ENCODE measurements around the gene VCY.
"Not testable (repeated sequence)": the region's sequence is repeated elsewhere in the genome, so short reads cannot be mapped to it uniquely, and the experiment has no call there.

Gene VCY

GRCh38 chrY:13986373-13986772 lies at the start of gene VCY:
VCY (minus strand) TSS chrY:13986473; CDS start chrY:13986440, 33 bp downstream.
- H3K9ac ChIP-seq (ENCODE audit: low read length); H3K36me3 ChIP-seq (ENCODE audit: control insufficient read depth, insufficient read depth, low read length); H3K27ac ChIP-seq (ENCODE audit: low read depth, low read length); H3K4me3 ChIP-seq (ENCODE audit: low read length); H3K27me3 ChIP-seq (ENCODE audit: control insufficient read depth, insufficient read depth, low read length); H3K4me1 ChIP-seq (ENCODE audit: control insufficient read depth, insufficient read depth, low read length): not testable (repeated sequence)

GRCh38 chrY:14030395-14030794 lies 44.1 kb upstream of the VCY start:
- H3K4me3 ChIP-seq (ENCODE audit: low read length); H3K27me3 ChIP-seq (ENCODE audit: control insufficient read depth, insufficient read depth, low read length); H3K9ac ChIP-seq (ENCODE audit: low read length); H3K27ac ChIP-seq (ENCODE audit: low read depth, low read length); H3K4me1 ChIP-seq (ENCODE audit: control insufficient read depth, insufficient read depth, low read length); H3K36me3 ChIP-seq (ENCODE audit: control insufficient read depth, insufficient read depth, low read length): not testable (repeated sequence)

GRCh38 chrY:14011916-14012315 lies 25.6 kb upstream of the VCY start:
- not testable (repeated sequence) for H3K9ac ChIP-seq (ENCODE audit: low read length); H3K4me1 ChIP-seq (ENCODE audit: control insufficient read depth, insufficient read depth, low read length); H3K27me3 ChIP-seq (ENCODE audit: control insufficient read depth, insufficient read depth, low read length); H3K36me3 ChIP-seq (ENCODE audit: control insufficient read depth, insufficient read depth, low read length); H3K27ac ChIP-seq (ENCODE audit: low read depth, low read length); H3K4me3 ChIP-seq (ENCODE audit: low read length)

DNA sequence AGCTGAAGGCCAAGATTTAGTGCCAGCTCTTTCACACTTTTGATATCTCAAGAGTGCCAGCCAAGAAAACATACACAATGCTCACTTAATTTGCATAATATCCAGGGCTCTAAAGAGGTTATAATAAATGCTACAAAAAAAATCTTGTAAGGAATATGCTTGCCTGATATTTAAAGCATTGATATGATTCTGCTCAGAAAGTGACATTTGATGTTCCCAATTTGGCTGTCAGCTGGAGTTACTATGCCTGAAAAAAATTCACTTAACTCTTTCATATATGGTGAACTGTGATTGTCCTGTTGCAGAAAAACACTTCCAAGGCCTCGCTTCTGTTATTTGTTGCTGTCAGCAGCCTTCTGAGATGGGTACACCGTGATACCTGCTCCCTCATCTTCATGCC lies 43.9 kb downstream of the VCY start:
- H3K4me3 ChIP-seq (ENCODE audit: low read length); H3K36me3 ChIP-seq (ENCODE audit: control insufficient read depth, insufficient read depth, low read length); H3K27me3 ChIP-seq (ENCODE audit: control insufficient read depth, insufficient read depth, low read length); H3K4me1 ChIP-seq (ENCODE audit: control insufficient read depth, insufficient read depth, low read length); H3K27ac ChIP-seq (ENCODE audit: low read depth, low read length); H3K9ac ChIP-seq (ENCODE audit: low read length): not testable (repeated sequence)

All from rectal smooth muscle tissue (tissue), 1 donor.